Effector CD4-positive, alpha-beta T cell (primary cell): ENCODE results near the gene GRIN3A.
"Not testable (repeated sequence)": the region's sequence is repeated elsewhere in the genome, so short reads cannot be mapped to it uniquely, and the experiment has no call there.

Source experiments
- DNase-seq: peaks from one replicate; pipeline ENCODE4 v3.0.0-alpha.2; 2020

GRIN3A gene

DNA sequence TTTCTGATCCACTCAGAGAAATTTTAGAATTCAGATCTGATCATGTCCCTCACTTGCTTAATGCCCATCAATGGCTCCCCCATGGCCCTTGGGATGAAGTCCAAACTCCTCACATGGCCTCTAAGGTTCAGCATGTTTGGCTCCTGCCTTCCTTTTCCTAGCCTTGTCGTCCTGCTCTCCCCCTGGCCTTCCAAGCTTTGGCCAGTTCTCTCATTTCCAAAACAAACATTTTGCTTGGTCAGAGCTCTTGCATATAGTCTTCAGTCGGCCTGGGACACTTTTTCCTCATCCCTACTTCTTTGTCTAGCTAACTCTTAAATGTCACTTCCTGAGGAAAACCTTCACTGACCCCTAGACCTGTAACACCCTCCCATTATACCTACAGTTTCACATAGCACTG lies 106.6 kb downstream of the GRIN3A start:
- DNase-seq, result no peak

DNA sequence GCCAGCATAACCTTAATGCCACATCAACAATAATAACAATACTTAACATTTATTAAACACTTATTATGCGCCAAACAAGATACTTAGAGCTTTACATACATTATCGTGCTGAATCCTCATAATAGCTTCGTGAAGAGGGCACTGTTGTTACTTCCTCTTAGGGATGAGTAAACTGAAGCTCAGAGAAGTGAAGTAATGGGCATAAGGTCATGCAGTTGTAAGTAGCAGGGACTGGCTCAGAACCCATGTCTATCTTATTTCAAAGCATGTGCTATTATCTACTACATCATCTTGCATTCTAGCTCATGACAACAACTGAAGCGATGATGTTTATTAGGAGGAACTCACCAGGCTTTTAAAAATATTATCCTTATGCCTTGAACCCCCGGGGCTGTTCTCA lies 108.8 kb downstream of the GRIN3A start:
- DNase-seq, result no peak

DNA sequence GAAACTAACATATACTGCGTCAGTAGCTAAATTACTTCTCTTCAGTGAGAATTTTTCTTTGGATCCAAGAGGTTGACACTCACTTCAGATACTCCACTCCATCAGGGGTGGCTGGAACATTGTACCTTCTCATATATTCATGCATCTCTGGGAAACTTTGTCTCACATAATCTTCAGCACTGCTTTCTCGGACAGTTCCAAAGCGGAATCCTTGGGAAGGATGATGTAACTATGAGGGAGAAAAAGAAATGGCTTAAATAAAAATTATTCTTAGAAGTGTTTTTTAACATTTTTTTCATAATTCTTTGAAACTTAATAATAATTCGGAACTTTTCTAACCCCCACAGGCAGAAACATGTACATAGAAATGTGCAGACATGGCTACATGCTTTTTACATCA lies 110.3 kb downstream of the GRIN3A start:
- DNase-seq, result no peak

DNA sequence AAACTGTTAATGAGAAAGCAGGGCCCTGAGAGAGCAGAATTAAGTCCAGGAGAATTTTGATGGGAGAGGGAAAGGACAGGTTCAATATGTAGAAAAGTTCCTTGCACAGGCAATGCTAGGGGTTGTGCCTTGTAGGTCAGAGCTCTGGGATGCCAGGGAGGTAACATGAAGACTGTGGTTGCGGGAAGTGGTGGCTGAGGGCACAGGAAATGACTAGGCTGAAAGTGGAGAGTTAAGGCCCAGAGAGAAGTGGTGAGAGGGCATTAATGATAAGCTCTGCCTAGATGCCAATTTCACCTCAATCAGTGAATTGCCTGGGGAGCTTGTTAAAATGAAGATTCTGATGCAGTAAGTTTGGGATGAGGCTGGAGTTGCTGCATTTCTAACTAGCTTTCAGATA lies 112.2 kb downstream of the GRIN3A start:
- DNase-seq, result no peak

DNA sequence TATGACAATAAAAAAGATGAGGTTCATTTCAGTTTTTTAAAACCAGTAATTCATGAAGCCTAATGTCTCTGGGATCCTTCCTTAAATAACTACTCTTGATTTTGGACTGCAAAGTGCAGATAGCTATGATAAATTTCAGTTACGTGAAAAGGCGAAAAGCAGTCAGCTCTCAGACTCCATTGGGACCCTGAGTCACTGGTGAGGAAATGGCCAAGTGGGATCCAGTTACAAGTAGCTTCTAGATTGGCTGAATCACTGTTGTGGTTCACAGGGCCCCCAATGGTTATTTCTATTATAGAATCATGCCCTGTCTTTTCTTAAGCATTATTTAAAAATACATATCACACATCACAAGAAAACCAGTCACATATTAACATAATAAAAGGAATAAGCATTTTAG lies 112.6 kb downstream of the GRIN3A start:
- DNase-seq, result no peak

DNA sequence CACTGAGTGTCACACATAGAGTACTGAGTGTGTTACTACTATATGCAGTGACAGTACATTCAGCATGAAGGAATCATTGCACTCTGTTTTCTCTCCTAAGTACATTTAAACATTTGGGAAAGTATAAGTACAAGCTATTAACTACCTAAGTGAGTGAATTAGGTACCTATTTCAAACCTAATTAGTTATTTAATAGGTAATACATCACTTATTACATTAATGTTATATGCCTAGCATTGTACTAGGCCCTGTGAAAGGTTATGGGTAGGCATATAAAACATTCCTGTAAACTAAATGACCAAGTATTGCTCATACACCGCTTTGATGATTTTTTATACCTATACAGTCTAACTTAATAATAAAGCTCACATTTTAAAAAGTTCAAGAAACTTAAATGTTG lies 118.0 kb downstream of the GRIN3A start:
- no peak for DNase-seq

DNA sequence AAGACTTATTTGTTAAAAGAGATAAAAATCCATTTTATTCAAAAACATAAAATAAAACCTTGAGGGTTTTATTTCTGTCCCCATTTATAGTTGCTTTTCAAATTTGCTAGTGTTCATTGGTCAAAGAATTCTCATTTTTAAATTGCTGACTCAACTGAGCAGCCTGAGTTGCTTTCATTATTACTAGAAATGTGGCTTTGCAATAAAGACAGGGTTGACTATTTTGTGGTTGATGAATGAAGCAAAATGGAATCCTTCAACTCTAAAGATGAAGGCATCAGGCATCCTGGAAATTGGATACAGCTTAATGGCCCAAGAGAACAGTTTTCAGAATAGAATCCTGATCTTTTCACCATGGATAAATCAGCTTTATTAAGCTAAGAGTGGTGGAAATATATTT lies 119.7 kb downstream of the GRIN3A start:
- DNase-seq, result no peak

DNA sequence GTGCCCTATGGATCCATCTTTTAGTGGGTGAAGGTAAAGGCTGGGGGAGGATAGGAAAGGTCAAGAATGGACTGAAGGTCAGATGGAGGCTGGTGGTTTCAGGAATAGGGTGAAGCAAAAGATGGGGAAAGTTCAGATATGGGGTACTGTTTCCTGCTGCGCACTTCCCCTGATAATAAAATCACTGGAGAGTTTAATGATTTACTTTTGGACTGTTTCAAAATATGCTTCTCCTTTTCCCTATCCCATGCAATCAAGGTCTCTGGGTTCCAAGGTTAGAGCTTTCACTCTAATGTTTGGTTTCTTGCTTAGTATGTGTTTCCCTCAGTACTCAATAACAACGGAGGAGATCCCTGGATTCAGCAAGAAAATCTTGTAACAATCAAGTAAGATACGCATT lies 132.9 kb downstream of the GRIN3A start:
- no peak for DNase-seq

DNA sequence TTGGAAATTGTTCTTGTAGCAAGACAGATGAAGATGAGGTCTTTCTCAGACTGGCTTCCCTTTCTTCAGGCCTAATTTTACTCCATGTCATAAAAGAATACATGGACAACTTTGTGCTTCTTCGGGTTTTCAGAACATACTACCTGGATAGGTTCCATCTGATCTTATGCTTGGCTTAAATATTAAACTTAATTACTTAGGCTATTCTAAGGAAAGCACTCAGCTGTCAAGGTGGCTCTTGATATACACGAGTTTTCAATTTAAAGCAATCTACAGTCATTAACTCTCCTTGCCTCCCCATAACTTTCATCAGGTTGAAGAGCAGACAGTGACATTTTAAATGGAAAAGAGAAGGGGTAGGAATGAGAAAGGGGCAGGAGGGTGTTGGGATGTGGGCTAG lies 134.2 kb downstream of the GRIN3A start:
- no peak for DNase-seq

DNA sequence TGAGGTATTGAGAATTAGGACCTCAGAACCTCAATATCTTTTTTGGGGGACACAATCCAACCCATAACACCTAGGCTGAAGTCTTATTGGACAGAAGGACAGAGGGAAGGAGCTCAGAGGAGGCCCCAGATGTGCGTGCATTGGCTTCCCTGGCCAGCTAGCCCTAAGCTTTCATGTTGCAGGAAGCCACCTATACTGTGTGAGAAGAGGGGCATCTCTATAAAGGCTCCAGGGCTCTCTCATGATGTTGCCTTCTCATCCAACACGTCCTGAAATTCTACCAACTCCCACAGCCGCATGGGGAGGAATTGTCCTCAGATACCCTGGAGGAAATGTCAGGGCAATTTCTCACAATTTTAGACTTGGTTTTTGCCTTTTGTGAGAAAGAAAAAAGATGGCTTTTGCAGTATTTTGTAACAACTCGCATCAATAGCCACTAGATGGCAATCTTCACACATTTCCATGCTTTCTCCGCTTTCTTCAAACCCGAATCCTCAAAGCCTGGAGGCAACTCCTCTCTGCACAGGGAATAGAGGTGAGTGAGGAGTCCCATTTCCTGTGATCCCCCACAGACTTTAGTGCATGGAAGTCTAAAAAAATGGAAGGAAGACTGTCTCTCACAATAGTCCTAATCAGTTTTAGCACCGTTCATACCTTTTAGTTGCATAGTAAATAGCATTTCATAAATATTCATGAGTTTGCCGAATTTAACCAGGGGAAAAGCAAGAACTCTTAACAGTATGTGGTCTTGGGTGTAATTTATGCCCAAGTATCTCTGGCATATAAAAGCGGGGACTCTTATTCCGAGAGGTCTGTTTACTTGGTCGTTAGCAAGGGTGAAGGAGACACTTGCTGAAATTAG lies 136.3 kb downstream of the GRIN3A start:
- no peak for DNase-seq

DNA sequence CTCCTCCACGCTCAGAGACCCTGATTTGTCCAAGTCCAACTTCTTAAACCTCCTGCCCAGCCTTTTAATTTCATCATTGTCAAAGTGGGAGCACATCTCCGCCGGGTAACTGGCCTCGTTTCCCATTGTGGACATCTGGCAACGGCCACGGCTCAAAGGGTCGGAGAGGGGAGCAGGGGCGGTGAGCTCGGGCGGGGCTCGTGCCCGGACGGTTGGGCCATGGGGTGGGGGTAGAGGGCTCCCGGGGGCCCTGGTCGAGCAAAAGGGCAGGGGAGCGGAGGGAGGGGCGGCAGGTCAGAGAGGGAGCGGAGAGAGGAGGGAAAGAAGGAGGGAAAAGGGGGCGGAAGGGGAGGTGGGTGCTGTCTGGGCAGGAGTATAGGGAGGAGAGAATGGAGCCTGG lies 143.7 kb downstream of the GRIN3A start, which contains the start of gene PPP3R2:
TSS of gene PPP3R2 (minus strand) at position 174 of the 400 bp plus-strand sequence. CDS start at position 126, 48 bp downstream.
- DNase-seq, result no peak

DNA sequence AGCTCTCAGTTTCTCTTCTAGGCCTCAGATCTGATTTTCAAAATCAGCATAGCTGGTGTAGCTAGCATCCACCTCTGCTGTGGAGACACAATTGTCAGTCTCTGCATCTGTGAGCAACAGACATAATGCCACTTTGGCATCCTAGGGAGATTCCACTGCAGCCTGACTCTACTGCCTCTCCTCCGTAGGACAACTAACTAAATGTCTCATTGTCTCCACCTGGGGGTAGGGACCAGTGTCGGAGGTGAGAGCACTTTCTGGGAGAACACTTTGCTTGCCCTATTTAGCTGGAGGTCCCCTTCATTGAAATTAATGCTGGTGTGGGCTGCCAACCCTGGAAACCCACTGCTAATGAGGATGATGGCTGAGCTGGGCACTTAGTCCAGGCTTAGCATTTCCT lies 145.1 kb downstream of the GRIN3A start:
- no peak for DNase-seq

DNA sequence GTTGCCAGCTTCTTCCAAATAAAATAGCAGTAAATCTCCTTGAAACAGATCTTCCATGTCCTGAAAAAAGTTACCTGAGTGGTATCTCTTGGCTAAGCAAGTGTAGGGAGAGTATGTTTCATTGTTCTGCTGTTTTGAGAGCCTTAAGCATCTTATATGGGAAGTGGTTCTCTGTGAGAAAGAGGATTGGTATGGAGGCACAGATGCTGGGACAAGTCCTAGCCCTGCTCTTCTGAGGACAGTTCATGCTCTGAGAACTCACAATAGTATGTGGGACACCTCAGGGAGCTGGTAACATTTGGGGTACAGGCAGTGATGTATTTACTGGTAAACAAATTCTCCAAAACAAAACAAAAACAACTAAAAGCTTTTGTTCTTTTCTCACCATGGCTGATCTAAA lies 145.7 kb downstream of the GRIN3A start:
- DNase-seq, result no peak

DNA sequence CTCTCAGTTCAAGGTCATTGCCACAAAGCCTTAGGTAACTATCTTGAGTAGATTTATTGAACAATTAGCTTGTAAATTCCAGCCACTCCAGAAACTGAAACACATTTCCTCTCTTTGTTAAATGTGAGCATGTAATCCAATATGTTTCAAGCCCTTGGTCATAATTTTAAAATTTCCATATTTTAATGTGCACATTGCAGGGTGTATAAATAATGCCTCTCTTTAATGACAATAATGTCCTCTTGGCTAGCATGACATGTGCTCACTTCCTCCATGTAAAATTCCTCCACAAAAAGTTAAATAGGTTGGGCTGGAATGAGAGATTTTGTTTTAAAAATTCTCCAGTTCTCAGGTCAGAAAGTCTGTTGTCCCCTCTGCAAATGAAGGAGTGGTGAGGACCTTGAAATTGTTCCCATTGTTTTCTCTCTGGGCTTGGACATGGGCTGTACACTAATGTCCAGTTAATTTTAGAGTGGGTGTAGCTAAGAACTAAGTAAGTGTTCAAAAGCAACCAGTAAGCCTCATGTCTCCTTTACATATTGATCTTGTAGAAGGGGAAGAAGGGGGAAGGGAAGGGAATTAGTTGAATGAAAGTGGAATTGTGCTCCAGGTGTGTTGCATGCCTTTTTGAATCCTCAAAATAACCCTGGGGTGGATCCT lies 146.5 kb downstream of the GRIN3A start:
- DNase-seq, result no peak

DNA sequence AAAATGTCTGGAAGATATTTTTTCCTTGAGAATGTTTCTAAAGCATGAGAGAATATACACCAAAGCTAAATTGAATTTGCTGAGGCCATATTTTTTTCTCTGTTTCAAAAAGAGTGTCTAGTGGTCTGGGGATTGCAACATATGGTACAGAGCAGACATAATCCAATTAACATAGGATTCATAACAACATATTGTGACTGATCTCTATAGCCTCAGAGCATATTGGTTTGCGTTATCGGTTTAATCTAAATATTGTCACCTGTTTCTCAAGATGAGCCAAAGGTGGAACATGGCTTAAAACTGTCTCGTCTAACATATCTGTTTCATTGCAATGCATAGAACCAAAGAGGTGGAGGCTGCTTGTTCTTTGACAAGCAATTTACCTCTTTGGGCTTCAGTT lies 147.5 kb downstream of the GRIN3A start:
- no peak for DNase-seq

DNA sequence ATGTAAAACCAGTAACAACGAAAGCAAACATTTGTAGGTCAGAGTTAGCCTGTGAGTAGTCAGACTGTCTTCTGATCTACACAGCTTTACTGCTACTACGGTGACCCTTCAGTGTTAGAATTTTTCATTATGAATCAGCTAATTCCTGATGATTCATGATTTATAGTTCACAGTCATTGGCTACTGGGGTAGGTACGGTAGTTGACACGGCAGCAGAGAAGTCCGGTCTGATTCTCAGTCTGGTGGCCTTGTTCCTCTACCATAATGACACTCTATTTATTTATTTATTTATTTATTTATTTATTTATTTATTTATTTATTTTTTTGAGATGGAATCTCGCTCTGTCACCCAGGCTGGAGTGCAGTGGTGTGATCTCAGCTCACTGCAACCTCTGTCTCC lies 148.4 kb downstream of the GRIN3A start:
- DNase-seq, result not testable (repeated sequence)

DNA sequence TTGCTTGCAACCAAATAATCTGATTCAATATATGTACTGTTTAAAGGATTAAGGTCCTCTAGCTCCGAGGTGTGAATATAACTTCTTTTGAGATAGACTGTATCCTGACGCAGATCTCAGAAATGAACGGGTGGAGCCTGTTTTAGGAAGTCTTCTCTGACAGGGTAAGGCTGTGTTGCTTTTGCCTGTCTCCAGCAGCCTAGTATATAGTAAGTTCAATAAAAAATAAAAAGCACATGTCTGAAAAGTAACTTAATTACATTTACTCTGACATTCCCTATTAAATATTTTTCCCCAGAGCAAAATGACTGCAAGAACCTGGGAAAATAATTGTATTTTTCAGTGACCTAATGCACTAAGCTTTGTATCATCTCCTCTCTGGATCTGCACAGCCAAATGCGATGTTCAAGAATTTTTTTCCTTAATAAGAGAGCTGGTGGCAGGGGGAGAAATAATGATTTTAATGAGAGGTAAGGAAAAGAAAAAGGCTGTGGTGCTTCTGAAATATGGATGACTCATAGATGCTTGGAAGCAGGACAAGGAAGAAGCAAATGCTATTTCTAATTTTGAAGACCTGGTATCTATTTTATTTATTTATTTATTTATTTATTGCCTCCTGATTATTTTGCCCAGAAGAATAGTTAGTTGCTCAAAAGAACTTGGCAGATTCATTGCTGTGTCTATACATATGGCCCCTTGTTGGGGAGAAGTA lies 151.0 kb downstream of the GRIN3A start:
- DNase-seq, result no peak

DNA sequence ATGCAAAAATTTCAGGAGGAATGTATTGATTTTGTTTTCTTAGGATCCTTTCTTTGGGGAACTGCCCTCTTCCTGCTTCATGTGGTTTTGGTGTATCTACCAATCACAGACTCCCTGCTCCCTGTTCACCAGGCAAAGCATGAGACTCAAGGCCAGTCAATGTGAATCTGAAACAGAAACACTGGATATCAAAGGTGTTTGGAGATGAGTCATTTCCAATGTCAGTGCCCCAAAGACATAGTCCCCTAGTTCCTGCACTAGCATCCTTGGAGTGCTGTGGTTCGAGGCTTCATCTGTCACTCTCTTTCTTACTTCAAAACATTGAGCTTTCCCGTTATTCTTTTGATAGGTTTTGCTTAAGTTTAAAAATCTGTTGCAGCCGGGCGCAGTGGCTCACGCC lies 151.8 kb downstream of the GRIN3A start:
- no peak for DNase-seq

DNA sequence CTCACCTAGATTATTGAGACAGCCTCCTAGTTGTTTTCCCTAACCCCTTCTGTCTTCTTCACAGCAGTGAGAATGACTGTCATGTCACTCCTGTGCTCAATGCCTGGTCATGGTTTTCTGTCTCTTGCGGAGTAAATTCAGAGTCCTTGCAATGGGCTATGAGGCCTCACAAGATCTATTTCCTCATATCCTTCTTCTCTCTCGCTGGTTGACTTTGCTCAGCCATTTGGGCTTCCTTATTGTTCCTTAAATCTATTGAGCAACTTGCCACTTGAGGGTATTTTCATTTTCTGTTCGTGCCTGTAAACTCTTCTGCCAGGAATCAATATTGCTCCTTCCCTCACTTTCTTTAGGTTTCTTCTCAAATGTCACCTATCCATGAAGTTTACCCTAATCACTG lies 152.7 kb downstream of the GRIN3A start:
- DNase-seq, result no peak

DNA sequence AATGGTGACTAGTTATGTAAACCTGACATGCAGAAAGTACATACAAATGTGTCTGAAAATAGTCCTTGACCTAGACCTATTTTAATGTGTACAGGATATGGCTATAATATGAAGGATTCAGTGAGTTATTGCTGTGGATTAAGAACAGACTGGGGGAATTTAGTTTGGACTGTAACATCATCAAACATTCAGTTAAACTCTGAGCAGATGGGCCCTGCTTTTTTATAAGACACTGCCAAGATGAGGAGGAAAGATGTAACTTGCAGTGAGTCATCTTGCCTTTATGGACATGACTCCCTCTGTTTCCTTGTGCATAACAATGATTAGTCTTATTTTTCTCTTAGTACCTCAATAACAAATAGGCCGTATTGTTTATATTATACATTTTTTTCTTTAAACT lies 155.9 kb downstream of the GRIN3A start:
- no peak for DNase-seq

DNA sequence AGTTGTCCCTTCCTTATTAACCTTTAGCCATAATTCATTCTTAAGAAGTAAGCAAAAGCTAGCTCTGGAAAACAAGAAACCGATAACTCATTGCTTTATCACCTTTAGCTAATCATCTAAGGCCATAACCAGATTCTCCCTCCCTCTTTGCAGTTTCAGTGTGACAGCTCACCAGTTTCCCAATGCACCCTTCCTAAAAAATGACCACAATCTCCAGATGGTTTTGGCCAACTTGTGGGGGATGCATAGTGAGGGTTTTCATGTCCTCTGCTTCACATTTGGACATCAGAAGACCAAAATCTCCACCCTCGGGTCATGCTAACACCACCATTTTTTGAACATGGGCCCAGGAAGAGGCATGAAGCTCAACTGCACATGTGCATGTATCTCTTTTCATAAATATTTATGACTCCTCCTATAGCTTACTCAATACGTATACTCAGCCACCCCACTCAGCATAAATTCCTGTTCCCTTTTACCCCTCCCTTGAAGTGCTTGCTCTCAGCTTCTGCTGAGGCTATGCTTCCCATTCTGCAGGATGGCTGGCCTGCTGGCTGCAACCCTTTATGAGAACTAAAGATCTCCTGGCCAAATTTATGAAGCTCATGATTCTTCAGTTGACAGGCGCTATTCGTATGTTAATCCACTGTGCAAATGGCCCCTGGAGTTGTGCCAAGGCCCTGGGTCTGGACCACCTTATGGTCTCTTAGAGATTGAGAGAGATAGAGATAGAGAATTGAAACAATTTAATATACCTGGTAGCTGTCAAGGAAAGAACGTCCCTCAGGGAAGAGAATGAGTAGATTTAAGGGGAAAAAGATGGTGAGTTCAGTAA lies 158.5 kb downstream of the GRIN3A start:
- no peak for DNase-seq

DNA sequence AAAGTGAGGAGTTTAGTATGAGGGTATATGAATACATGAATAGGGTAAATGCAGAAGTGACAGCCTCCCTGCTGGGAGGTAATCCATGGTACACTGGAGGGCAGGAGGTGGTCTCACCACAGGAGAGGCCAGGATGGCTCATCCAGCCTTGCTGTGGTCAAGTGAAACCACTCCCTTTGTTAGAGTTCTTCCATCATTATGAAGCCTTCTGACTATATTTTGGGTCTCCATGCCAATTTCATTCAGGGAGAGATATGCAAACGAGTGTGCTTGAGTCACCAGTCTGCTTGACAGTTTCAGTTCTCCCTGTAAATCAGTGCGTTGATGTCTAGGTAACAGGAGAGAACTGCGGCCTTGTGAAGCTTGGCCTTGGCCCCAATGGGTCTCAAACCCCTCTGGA lies 160.1 kb downstream of the GRIN3A start:
- no peak for DNase-seq
